Measurements from ENCODE around the gene MPO.

DNA sequence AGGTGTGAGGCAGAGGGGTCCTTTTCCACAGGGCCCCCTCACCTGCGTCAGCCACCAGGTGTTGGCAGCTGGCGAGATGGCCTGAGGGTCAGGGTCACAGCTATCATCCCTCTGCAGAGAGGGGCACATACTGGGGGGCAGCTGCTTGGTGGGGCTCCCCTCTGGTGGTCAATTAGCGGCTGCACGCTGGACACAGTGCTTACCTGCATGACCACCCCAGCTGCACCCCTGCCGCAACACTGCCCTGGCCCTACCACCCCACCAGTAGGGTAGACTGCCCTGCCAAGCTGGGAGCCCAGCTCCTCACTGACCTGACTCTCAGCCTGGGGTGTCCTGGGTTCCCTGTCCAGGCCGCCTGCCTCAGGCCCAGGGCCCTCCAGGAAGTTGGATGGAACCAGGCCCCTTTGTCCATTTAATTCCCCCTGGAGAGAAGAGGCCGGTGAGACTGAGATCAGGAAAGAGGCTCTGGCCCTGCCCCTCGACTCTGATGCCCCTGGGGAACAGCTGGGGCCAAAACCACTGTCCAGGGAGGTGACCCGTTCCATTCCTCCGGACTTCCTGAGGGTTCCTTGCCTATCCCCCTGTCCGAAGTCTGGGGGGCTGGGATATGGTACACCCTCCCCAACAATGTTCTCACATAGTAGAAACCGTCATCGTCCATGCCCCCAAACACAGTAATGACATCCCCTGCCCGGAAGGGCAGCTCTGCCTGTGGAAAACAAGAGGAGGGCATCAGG, 24.2 kb upstream of the MPO start:
- TF ChIP-seq, protein P1, sequence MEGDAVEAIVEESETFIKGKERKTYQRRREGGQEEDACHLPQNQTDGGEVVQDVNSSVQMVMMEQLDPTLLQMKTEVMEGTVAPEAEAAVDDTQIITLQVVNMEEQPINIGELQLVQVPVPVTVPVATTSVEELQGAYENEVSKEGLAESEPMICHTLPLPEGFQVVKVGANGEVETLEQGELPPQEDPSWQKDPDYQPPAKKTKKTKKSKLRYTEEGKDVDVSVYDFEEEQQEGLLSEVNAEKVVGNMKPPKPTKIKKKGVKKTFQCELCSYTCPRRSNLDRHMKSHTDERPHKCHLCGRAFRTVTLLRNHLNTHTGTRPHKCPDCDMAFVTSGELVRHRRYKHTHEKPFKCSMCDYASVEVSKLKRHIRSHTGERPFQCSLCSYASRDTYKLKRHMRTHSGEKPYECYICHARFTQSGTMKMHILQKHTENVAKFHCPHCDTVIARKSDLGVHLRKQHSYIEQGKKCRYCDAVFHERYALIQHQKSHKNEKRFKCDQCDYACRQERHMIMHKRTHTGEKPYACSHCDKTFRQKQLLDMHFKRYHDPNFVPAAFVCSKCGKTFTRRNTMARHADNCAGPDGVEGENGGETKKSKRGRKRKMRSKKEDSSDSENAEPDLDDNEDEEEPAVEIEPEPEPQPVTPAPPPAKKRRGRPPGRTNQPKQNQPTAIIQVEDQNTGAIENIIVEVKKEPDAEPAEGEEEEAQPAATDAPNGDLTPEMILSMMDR (conservative IDR thresholded peaks at IDR 0.05 in 1 of 2, IDR thresholded peaks at IDR 0.05 in 1 of 2; ENCODE audit: low read depth in 1 of 2, low read length in 2 of 2), result no peak
- no peak for TF ChIP-seq EZH2 (IDR thresholded peaks at IDR 0.05; ENCODE audit: low read length, missing control alignments)
